Measurements from ENCODE around the gene PRSS38.

PRSS38 gene

GRCh38 chr1:227793948-227794816 is 21.3 kb upstream of the PRSS38 start:
- no peak for DNase-seq

DNA sequence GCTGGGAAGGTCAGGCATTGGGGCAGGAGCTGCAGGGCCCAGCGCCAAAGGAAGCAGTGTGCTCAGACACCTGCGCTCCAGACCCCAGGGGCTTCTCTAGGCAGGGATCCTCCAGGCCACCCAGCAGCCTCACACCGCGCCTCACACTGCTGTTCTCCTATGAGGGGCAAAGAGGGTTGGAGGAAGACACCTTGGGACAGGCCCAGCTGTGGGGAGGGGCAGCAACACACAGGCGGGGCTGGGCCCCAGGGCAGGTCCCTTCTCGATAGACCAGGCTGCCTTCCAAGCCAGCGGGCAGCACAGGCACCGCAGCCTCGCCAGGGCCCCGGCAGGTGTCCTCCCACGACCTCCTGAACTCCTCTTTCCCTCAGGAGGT is 20.7 kb upstream of the PRSS38 start:
- no peak for DNase-seq

- DNase-seq, result no peak
Observed at GRCh38 chr1:227795732-227796131, 19.7 kb upstream of the PRSS38 start.

DNA sequence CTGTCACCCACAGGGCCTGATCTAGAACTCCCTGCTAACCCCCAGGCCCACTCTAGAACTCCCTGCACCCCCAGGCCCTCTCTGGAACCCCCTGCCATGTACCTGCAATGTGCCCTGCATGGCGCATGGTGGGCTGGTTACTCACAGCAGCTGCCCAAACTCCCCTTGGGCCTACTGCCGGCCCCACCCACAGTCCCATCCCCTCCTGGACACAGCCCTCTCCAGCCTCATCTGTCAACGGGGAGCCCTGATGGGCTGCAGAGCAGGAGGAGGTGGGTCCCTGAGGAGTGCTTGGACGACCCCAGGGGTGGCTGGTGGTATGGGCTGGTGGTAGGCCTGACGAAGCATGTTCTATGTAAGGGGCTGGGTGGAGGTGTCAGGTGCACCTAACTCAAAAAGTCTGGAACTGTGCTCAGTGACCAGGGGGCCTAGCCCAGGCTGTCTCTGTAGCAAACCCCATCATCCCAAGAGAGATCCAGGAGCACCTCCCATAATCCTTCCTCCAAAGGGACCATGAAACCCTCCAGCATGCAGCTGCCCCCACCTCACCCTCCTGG is 19.0 kb upstream of the PRSS38 start:
- no peak for DNase-seq

DNA sequence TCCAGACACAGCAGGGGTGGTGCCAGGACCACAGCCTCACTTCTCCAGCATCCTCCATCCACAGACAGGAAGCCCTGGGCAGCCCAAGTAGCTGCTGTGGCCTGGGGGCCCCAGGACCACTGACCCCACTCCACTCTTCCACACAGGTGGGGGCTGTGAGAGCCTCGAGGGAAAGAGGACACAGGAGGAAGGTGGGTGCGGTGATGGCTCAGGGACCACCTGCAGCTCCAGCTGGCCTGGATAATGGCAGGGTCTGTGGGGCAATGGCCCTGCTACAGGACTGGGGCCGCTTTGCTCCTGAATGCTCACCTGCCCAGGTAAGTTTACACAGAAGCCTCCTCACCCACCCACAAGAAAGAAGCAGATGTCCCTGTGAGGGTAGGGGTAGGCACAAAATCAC is 18.3 kb upstream of the PRSS38 start:
- no peak for DNase-seq

GRCh38 chr1:227797625-227798024 is 17.9 kb upstream of the PRSS38 start:
- no peak for DNase-seq

- DNase-seq, result no peak
Observed at GRCh38 chr1:227798078-227798802, 17.2 kb upstream of the PRSS38 start.

DNA sequence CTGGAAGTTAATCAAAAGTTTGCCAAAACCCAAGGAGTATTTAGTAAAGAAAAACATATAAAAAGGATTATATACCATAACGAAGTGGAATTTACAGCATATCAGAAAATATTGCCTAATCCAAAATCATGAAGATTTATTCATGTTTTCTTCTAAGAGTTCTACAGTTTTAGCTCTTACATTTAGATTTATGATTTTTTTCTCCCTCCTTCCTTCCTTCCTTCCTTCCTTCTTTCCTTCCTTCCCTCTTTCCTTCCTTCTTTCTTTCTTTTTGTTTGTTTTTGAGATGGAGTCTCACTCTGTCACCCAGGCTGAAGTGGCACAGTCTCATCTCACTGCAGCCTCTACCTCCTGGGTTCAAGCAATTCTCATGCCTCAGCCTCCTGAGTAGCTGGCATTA is 15.7 kb upstream of the PRSS38 start:
- DNase-seq, result no peak

DNA sequence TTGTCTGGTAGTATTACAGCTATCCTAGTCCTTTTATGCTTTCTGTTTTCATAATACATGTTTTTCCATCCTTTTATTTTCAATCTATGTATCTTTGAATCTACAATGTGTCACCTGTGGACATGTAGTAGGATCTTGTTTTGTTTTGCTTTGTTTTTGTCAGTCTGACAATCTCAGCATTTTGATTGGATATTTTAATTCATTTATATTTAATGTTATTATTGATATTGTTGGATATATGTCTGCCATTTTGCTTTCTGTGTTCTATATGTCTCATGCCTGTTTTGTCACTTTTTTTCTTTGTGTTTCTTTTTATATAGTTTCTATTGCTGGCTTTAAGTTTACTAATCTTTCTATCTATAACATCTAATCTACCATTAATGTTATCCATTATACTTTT is 11.5 kb upstream of the PRSS38 start:
- no peak for DNase-seq

DNA sequence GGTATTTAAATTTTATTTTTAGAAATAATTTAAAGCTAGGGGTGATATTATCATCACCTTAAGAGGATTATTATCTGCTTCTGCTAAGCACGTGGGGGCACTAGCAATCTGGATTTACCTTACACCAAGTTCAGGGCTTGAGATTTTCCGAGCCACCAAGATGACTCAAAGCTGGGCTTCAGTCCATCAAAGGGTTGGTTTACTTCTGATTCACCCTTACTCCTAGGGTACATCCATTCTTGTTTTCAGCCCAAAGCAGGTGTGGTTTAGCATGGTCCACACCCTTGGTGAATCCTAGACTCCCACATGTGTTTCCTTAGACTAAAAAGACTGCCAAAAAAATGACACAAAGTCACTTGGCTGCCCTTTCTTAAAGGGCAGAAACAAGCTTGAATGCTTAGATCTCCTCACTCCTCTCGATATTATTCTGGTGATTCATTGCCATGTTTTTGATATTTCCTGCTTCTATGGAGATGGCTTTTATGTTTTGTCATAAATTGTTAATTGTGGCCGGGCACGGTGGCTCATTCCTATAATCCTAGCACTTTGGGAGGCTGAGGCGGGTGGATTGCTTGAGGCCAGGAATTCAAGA is 9.8 kb upstream of the PRSS38 start:
- no peak for DNase-seq

- no peak for DNase-seq
Observed at GRCh38 chr1:227808566-227808965, 6.9 kb upstream of the PRSS38 start.

- no peak for DNase-seq
Observed at GRCh38 chr1:227809026-227809425, 6.4 kb upstream of the PRSS38 start.

DNA sequence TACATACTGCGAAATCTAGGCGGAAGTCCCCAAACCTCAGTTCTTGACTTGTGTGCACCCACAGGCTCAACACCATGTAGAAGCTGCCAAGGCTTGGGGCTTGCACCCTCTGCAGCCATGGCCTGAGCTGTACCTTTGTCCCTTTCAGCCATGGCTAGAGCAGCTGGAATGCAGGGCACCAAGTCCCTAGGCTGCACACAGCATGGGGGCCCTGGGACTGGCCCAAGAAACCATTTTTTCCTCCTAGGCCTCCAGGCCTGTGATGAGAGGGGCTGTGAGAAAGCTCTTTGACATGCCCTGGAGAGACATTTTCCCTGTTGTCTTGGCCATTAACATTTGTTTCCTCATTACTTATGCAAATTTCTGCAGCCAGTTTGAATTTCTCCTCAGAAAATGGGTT is 1.5 kb upstream of the PRSS38 start:
- DNase-seq, result no peak

GRCh38 chr1:227816750-227817446 is 1.4 kb downstream of the PRSS38 start:
- no peak for DNase-seq

- DNase-seq, result no peak
Observed at GRCh38 chr1:227823537-227823936, 8.1 kb downstream of the PRSS38 start.

GRCh38 chr1:227824204-227824603 is 8.7 kb downstream of the PRSS38 start:
- DNase-seq, result no peak

DNA sequence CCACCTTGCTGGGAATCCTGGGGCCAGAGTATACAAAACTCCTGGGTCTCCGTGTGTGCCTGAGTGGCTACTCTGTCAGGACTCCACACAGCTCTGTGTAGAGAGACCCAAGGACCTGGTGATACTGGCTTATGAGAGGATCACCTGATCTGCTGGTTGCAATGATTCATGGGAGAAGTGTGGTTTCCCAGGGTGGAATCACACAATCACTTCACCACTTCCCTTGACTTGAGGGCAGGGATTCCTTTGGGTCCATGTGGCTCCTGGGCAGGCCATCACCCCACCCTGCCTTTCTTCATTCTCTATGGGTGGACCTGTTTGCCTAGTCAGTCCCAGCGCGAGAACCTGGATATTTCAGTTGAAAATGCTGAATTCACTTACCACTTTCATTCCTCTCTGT is 13.3 kb downstream of the PRSS38 start:
- DNase-seq, result no peak

DNA sequence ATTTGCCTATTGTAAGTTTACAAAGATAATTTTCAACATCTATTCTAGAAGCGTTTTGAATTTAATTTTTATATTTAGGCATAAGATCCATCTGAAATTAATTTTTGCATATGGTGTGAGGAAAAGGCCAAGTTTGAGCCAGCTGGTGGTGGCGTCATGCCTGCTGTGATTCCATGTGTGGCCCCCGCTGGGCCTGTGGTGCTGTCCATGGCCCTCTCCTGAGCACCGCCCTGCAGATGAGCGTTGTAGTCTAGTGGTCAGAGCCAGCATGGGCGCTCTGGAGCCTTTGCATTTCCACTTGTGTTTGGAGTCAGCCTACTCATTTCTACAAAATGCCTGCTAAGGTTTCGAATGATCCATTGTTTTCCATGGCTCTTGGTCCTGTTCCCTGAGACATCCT is 22.7 kb downstream of the PRSS38 start:
- DNase-seq, result no peak

GRCh38 chr1:227841096-227841495 is 25.6 kb downstream of the PRSS38 start:
- no peak for DNase-seq

DNA sequence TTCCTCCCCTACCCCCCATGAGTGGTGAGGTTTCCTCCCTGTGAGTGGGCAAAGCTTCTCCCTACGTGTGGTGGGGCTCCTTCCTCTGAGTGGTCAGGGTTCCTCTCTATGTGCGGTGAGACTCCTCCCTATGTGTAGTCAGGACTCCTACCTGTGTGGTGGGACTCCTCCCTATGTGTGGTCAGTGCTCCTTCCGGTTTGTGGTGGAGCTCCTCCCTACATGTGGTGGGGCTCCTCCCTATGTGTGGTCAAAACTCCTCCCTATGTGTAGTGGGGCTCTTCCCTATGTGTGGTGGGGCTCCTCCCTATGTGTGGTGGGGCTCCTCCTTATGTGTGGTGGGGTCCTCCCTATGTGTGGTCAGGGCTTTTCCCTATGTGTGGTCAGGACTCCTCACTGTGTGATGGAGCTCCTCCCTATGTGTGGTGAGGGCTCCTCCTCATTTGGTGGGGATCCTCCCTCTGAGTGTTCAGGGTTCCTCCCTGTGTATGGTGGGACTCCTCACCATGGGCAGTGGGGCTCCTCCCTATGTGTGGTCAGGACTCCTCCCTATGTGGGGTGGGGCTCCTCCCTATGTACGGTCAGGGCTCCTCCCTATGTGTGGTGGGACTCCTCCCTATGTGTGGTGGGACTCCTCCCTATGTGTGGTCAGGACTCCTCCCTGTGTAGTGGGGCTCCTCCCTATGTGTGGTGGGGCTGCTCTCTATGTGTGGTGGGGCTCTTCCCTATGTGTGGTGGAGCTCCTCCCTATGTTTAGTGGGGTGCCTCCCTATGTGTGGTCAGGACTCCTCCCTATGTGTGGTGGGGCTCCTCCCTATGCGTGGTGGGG is 29.1 kb downstream of the PRSS38 start:
- DNase-seq, result no peak

- no peak for DNase-seq
Observed at GRCh38 chr1:227845147-227845458, 29.6 kb downstream of the PRSS38 start.

DNA sequence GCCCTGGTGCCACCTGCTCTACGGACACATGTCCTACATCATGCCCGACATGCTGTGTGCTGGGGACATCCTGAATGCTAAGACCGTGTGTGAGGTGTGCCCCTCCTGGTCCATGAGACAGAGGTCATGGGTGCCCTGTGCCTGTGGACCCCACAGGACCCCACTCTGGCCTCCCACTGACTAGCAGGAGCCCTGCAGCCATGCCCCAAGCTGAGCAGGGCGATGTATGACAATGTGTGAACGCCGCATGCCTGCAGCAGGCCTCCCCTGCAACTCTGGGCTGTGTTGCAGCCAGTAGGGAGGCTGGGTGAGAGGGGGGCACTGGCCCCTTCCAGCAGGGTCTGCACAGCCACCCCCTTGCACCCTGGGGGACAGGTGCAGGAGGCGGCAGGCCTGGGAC is 30.0 kb downstream of the PRSS38 start:
- no peak for DNase-seq

Data from activated gamma-delta T cell treated with Interleukin-2 at 50 U/mL for 16 hours (primary cell).